RWPE2 (cell line): ENCODE results near the gene UGT2A2.

Source experiments
- ATAC-seq: fragments of 200-7000 bp; cut with Tn5 transposase; 3 replicates; pipeline ENCODE4 v1.9.1; 2021; ENCODE audit warnings: low read depth
- DNase-seq: peaks from one replicate; pipeline ENCODE4 v3.0.0-alpha.2; 2020; ENCODE audit warnings: low spot score
- H3K27ac ChIP-seq: fragments of 450-650 bp; 2 replicates; pipeline ENCODE4 v1.5.1; 2017; ENCODE audit warnings: mild to moderate bottlenecking; ENCODE audit not compliant: poor library complexity, severe bottlenecking
- H3K27me3 ChIP-seq: fragments of 250-450 bp; sonication (Bioruptor Pico); 2 replicates; pipeline ENCODE4 v1.5.1; 2021; ENCODE audit warnings: mild to moderate bottlenecking, moderate library complexity; ENCODE audit not compliant: insufficient read depth, poor library complexity, severe bottlenecking
- H3K36me3 ChIP-seq: fragments of 250-450 bp; sonication (Bioruptor Pico); 2 replicates; pipeline ENCODE4 v1.5.1; 2020; ENCODE audit warnings: low read depth, mild to moderate bottlenecking, moderate library complexity
- H3K4me1 ChIP-seq: fragments of 250-450 bp; sonication (Bioruptor Pico); 2 replicates; pipeline ENCODE4 v1.5.1; 2021; ENCODE audit warnings: mild to moderate bottlenecking, moderate library complexity; ENCODE audit not compliant: insufficient read depth, poor library complexity, severe bottlenecking
- H3K4me3 ChIP-seq: fragments of 250-450 bp; sonication (Bioruptor Pico); 2 replicates; pipeline ENCODE4 v1.5.1; 2021; ENCODE audit warnings: mild to moderate bottlenecking, moderate library complexity; ENCODE audit not compliant: severe bottlenecking
- H3K9me3 ChIP-seq: fragments of 250-450 bp; sonication (Bioruptor Pico); 2 replicates; pipeline ENCODE4 v1.5.1; 2021; ENCODE audit warnings: mild to moderate bottlenecking, moderate library complexity; ENCODE audit not compliant: severe bottlenecking
- CTCF ChIP-seq: fragments of 450-650 bp; IDR thresholded peaks from one replicate; pipeline ENCODE4 v1.5.1; 2017; ENCODE audit warnings: mild to moderate bottlenecking, moderate library complexity; ENCODE audit not compliant: poor library complexity, severe bottlenecking

UGT2A2 gene

GRCh38 chr4:69642961-69643360 is 3.5 kb upstream of the UGT2A2 start:
- Histone ChIP-seq H3K27me3 (no peaks in the 10 kb centered on the region), H3K27ac (no peak overlapping the region), H3K36me3 (no peaks in the 10 kb centered on the region), H3K4me1 (no peaks in the 10 kb centered on the region), H3K4me3 (no peak overlapping the region), H3K9me3 (no peaks in the 10 kb centered on the region)
- DNase-seq: no peak
- no peak for TF ChIP-seq CTCF
- ATAC-seq: no peak

GRCh38 chr4:69640289-69640688 is 847 bp upstream of the UGT2A2 start:
- Histone ChIP-seq H3K36me3 (no peaks in the 10 kb centered on the region), H3K4me3 (no peak overlapping the region), H3K27me3 (no peaks in the 10 kb centered on the region), H3K9me3 (no peaks in the 10 kb centered on the region), H3K27ac (no peak overlapping the region), H3K4me1 (no peaks in the 10 kb centered on the region)
- DNase-seq: no peak
- TF ChIP-seq CTCF: no peak
- ATAC-seq: no peak

- H3K4me1 ChIP-seq: no peaks in the 10 kb centered on the region
- no peaks in the 10 kb centered on the region for H3K36me3 ChIP-seq
- H3K27ac ChIP-seq: no peak overlapping the region
- peaks cover 5% of the 10 kb centered on the region for H3K27me3 ChIP-seq
- peak; percentile 54; the same call in 1 of the 3 replicates for ATAC-seq
- H3K9me3 ChIP-seq: no peaks in the 10 kb centered on the region
- no peak overlapping the region for H3K4me3 ChIP-seq
- TF ChIP-seq CTCF: peak; percentile 81
- DNase-seq: no peak
Measured at GRCh38 chr4:69617083-69617694, 22.3 kb downstream of the UGT2A2 start.

- TF ChIP-seq CTCF: no peak
- Histone ChIP-seq H3K4me3 (no peak overlapping the region), H3K36me3 (no peaks in the 10 kb centered on the region), H3K4me1 (no peaks in the 10 kb centered on the region), H3K9me3 (no peaks in the 10 kb centered on the region), H3K27me3 (no peaks in the 10 kb centered on the region), H3K27ac (no peak overlapping the region)
- no peak for DNase-seq
- no peak for ATAC-seq
Measured at GRCh38 chr4:69610484-69610883, 29.0 kb downstream of the UGT2A2 start.

- Histone ChIP-seq H3K4me3 (no peak overlapping the region), H3K27ac (no peak overlapping the region), H3K36me3 (no peaks in the 10 kb centered on the region), H3K27me3 (no peaks in the 10 kb centered on the region), H3K9me3 (no peaks in the 10 kb centered on the region), H3K4me1 (no peaks in the 10 kb centered on the region)
- ATAC-seq (no peak), DNase-seq (no peak)
- TF ChIP-seq CTCF: no peak
Measured at GRCh38 chr4:69601065-69601464, 38.4 kb downstream of the UGT2A2 start.
